Stimulated activated CD4-positive, alpha-beta T cell treated with anti-CD3 and anti-CD28 coated beads, Interleukin-15, amount 100 ng/mL, for 48 hours (primary cell): Measurements from ENCODE around the gene CLCN4.

Experiments used
- DNase-seq, 2 donors: peaks; one replicate each; pipeline ENCODE4 v3.0.0-alpha.2; 2020; ENCODE audit warnings: low read depth in 2 of 2

Gene CLCN4

DNA sequence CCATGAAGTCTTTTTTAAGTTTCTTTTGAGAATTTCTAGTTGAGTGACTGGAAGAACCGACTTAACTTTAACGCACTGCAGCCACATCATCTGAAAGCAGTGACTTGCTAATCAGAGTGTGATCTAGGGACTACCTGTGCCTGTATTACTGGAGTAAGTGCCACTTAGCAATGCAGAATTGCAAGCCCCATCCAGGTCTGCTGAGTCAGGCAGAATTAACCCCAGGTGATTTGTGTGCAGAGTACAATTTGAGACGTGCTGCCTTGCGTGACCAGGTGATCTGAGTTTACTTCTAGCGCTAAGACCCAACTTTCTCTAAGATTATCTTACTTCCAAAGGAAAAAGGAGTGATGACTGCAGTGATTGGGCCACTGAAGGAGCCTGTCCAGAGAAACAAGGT, 85.3 kb downstream of the CLCN4 start:
- DNase-seq = no peak

GRCh38 chrX:10243106-10243505, 86.3 kb downstream of the CLCN4 start:
- DNase-seq = no peak

- no peak for DNase-seq
Observed at GRCh38 chrX:10244915-10245622, 88.3 kb downstream of the CLCN4 start.

DNA sequence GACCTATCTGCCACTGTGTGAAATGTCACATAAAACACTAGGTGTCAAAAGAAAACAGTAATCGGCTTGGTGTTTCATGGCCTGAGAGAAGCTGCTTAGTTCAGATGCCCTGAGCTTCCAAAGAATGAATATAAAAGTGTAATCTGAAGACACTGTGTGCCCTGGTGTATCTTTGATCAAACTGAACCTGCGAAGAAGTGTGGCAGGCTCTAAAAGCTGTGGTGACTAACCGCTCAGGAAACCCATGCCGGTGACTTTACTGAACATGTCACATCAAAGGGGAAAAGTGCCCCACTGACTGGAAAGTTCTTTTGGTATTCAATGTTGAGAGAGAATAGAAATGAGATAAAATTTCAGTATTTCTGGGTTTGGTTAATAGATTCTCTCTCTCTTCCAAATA, 89.1 kb downstream of the CLCN4 start:
- no peak for DNase-seq

DNA sequence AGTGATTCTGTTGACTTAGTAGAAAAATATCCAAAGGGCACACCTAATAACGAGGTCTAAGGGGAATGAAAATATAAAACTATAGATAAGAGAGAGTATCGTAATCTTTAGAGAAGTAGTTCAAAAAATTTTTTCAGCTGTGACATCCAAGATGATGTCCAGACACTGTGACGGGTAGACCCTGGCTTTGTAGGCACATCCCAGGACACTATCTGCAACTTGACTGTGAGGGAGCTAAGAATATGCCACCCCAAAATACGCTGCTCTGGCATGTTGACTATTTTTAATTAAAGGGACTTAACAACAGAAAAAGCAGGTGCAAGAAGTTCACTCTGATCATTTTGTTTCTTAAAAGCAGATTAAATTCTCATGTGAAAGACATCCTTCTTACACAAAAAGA, 89.5 kb downstream of the CLCN4 start:
- DNase-seq = no peak

GRCh38 chrX:10246846-10247245, 90.1 kb downstream of the CLCN4 start:
- DNase-seq = no peak

DNA sequence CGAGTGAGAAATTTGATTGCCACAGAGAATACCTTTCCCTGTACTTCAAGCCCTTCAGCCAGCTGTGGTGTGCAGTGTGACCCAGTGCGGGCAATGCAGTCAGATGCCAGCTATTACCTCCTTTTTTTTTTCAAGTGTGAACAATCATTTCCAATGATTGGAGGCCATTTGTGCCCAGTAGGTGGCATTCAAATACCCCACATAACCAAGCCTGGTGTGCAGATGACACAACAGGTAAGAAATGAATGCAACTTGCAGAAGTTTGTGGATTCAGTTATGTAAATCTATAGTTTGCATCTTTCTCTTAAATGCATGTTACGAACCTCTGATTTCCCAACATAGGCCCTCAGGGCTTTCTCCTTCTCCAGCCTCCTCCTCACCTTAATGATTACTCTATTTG, 98.0 kb downstream of the CLCN4 start:
- DNase-seq = no peak

DNA sequence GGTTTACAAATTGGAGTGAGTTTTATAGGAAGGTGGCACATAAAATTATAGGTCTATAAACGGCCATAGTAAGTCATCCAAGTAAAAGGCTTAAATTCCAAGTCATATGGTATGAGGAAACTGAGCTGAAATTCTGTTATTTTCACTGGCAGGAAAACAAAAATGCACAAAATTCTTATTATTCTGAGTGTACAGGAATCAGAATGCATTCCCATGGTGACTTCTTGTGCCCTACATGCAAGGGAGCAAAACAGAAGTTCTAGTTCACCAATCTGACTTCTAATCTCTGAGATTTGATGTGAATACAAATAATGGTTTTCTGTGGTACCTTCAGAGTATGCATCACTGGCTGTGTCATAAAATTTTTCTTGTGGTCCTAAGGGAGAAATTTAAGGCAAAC, 102.9 kb downstream of the CLCN4 start:
- no peak for DNase-seq

DNA sequence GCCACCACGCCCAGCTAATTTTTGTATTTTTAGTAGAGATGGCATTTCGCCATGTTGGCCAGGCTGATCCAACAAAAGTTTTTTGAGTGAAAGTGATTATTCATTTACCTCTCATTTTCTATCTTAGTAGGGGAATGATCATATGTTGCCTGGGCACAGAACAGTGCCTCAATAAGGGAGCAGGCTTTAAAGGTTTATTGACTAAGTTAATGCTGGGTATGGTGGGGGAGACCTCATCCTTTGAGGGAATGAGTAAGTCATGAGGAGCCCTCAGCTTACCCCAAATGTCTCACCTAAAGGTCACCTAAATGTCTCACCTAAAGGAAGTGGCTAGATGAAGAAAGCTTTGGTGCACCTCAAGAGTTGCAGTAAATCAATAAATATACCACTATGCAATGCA, 109.0 kb downstream of the CLCN4 start:
- no peak for DNase-seq

GRCh38 chrX:10278716-10279115, 121.9 kb downstream of the CLCN4 start:
- DNase-seq = no peak

GRCh38 chrX:10280071-10280470, 123.3 kb downstream of the CLCN4 start:
- no peak for DNase-seq

- DNase-seq = no peak
Observed at GRCh38 chrX:10282490-10282889, 125.7 kb downstream of the CLCN4 start.

GRCh38 chrX:10286195-10286594, 129.4 kb downstream of the CLCN4 start:
- DNase-seq = no peak
